ENCODE results near the gene RFX4.

DNA sequence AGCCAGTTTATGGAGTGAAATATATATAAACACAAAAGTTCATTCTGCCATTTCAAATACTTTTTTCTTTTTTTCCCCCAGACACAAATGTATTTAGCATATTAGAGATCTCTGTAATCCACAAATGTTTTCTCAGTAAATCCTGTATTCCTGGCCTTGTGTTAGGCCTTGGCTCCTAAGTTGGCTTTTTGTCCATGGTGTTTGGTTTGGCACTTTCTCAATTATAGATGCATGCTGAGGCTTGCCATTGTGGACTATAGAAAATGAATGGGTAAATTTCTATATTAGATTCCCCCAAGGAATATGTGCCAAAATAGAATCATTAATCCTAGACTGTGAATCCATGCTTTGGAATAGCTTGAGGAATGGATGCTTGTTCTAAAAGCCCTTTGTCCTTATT lies 208.7 kb downstream of the RFX4 start:
- TF ChIP-seq, protein P1, sequence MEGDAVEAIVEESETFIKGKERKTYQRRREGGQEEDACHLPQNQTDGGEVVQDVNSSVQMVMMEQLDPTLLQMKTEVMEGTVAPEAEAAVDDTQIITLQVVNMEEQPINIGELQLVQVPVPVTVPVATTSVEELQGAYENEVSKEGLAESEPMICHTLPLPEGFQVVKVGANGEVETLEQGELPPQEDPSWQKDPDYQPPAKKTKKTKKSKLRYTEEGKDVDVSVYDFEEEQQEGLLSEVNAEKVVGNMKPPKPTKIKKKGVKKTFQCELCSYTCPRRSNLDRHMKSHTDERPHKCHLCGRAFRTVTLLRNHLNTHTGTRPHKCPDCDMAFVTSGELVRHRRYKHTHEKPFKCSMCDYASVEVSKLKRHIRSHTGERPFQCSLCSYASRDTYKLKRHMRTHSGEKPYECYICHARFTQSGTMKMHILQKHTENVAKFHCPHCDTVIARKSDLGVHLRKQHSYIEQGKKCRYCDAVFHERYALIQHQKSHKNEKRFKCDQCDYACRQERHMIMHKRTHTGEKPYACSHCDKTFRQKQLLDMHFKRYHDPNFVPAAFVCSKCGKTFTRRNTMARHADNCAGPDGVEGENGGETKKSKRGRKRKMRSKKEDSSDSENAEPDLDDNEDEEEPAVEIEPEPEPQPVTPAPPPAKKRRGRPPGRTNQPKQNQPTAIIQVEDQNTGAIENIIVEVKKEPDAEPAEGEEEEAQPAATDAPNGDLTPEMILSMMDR (IDR thresholded peaks at IDR 0.05), result no peak
- no peak for TF ChIP-seq POLR2A (IDR thresholded peaks at IDR 0.05)

All from adrenal gland (tissue), 5 donors.